HL-60/S4 treated with retinoic acid at 250 ng/mL for 4 days and 3 days (cell line): Measurements from ENCODE around the gene CDK6.

Source experiments
- in situ Hi-C: fragments of 300-500 bp; cut with MboI; formaldehyde crosslinking; loops from 2 replicates; pipeline ENCODE4 v1.7.0; 2022; ENCODE audit warnings: low sequenced_read_pairs

CDK6 gene

DNA sequence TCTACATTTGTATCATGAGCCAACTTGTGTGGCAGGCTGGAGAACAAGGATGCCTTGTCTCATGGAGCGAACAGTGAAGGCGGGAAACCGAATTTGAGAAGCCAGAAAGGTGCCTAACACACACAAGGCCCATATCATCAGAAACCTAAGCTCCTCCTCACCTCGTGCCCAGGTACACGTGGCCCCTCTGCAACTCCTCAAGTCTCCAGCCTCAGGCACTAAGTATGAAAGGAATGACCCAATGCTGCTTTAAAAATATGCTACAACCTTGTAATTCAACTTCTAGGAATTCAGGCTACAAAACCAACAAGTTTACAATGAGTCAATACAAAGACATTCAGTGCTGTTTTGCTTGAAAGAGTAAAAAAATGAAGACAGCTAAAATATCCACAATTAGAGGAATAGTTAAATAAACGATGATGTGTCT is 95.7 kb downstream of the CDK6 start:
- in situ Hi-C loops: no loop called here

DNA sequence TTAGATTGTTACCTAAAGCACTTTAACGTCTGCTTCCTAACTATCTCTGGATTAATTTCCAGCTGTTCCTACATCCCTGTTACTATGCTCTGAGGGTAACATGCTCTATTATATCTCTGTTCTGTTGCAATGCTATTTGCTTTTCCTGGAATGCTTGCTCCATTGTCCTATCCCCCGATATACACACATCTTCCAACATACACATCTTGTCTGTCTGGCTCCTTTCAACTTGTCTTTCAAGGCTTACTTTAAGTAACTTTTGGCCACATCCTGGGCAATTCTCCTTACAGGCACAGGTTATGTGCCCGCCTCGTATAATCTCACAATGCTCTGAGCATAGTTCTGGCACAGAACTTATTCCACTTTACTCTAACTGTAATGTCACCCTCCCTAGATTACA is 96.2 kb downstream of the CDK6 start:
- in situ Hi-C loops: no loop called here

GRCh38 chr7:92739091-92739490 is 97.3 kb downstream of the CDK6 start:
- in situ Hi-C loops: no loop called here

DNA sequence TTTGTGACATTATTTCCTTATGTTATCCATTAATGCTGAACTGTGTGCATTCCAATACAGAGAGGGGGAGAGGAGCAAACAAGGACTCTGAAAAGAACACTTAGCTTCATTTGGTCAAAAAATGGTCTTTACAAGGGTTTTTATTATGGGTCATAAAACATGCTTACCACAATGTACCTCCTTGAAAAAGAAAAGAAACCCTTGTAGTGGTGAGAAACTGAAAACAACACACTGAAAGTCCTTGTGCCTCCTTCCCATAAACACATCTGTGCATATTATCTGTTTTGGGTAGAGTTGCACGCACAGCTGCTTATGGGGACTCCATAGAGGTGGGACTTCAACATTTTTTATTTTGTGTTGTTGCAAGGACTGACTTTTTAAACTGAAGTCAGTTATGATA is 98.7 kb downstream of the CDK6 start:
- in situ Hi-C loops: no loop called here

DNA sequence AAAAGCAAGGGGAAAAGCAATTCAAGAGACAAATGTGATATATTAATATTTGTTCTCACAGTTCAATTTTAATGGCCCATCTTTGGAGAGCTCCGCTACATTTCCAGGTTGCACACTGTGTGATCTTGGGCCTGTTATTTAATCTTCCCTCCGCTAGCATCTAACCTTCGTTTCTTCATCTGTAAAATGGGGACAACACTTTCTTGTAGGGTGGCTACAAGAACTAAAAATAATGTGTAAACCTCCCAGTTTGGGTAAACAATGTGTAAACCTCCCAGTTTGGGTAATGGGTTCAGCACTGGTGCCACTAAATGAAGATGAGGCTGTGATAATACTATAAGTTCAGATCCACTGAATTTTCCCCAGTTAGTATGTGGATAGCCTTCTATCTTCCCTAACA is 99.5 kb downstream of the CDK6 start:
- in situ Hi-C loops: no loop called here

DNA sequence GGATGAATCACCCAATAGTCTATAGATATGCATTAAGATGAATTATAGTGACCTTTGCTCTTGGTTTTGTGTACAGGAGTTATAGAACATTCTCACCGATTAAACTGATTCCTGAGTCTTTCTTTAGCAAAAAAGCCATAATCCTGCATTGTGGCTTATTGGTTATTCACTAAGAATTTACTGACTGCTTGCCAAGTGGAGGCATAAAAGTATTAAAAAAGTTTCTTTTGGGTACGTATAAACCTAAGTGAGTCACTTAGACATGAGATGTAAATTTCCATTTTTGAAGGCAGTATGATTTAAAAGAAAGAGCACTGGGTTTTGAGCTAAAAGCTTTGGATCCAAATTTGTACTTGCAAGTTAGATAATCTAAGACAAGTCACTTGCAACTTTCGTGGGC is 100.7 kb downstream of the CDK6 start:
- in situ Hi-C loops: no loop called here

GRCh38 chr7:92732316-92733036 is 103.9 kb downstream of the CDK6 start:
- in situ Hi-C loops: no loop called here

DNA sequence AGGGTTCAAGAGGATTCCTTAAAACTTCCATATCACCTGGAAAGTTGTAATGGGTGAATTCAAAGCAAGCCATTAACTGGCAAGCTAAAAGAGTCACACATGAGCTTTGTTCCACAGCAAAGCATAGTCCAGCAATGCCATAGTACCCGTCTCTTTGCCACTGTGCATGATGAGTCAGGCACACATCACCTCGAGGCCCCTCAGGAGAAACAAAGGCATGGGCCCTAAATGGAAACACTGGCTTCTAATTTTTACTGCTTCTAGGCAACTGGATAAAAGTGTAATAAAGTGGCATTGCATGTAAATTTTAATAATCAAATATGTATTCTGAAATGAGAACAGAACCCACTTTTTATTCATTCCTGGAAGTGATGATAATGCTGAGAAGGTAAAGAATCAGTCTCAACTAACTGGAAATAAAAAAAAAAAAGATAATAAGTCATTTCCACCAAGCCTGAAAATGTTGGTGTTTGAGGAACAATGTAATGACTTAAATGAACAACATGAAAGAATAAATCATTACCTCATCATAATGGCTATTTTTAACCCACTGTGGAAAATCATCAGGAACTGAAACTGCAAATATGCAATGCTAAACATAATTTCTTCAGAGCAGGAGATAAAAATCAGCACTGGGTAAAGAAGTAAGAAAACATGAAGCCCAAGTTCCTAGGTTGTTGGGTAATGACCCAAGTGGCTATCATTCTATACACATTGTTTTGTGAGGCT is 104.9 kb downstream of the CDK6 start:
- in situ Hi-C loops: no loop called here

- in situ Hi-C loops: no loop called here
Measured at GRCh38 chr7:92730808-92731207, 105.6 kb downstream of the CDK6 start.

GRCh38 chr7:92729751-92730150 is 106.6 kb downstream of the CDK6 start:
- in situ Hi-C loops: no loop called here

DNA sequence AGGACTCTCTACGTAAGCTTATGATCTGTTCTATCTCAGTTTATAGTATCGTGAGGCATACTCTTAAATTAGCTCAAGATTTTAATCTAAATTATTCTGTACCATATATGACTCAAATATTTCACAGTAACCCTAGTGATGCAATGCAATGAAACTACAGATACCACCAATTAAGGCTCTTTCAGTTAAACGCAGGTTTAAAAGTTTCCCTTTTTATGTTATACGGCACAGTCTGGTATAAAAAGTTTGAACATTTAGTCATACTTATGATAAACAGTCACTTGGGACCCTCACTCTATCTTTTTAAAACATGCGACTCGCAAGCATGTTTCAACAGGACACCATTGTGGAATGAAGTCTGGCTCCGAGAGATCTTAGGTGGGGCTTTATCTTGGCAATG is 107.2 kb downstream of the CDK6 start:
- in situ Hi-C loops: no loop called here

DNA sequence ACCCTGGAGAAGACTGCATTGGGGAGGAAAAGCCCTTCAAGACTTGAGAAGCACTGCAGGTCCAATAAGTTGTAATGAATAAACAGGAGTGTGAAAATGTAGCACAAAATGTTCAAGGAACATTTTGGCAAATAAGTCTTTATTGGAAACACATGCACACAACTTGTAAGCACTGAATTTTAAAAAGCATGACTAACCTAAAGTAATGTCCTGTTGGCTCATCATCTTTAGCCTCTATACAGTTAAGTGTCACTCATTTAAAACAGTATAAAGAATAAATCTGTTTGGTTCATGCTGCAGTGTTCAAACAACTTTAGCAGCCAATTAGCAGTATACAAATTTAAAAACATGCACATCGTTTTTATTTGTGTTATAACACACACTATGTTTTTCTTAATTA is 108.6 kb downstream of the CDK6 start:
- in situ Hi-C loops: no loop called here

DNA sequence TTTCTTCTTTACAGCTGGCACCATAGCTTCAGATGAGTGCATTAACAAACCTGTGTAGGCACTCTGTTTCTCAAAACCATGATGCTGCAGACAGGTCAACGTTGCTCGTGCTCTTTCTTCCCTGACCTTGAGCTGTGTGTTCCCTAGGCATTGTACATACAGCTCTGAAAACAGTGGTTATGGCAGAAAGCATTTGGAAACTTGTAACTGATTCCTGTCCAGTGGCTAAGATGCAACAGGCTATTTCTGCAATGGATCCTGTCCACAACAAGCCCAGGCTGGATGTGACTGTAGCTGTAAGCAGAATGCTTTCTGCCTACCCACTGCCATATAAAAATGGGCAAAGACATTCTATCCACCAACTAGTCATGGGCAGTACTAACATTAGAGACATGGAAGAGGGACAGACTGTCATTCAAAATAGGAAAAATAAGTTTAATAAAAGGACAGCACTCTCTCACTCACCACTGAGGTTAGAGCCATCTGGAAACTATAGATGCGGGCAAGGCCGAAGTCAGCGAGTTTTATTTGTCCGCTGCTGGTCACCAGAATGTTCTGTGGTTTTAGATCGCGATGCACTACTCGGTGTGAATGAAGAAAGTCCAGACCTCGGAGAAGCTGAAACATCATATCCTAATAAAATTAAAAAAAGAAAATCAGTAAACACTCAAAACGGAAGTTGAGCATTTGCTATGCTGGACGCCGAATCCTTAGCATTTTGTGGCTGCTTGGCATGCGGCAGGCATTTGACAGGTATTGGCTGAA is 111.0 kb downstream of the CDK6 start:
- in situ Hi-C loops: no loop called here

DNA sequence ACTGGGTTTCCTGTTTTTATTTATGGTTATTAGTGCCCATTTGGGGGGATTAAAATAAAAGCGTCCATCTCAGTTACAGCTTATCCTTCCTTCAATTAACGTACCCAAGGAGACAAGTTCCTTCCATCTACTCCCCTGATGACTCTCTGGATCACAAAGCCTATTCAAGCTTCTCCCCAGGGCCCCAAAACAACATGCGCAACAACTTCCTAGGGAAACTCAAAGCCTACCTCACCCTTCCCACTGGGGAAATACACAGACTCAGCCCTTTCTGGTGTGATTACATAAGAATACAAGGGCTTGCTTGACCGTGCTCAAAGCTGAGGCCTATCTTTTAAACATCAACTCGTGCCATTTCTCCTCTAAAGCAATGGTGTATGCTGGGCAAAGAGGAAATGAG is 112.4 kb downstream of the CDK6 start:
- in situ Hi-C loops: no loop called here

GRCh38 chr7:92723205-92723604 is 113.2 kb downstream of the CDK6 start:
- in situ Hi-C loops: no loop called here

DNA sequence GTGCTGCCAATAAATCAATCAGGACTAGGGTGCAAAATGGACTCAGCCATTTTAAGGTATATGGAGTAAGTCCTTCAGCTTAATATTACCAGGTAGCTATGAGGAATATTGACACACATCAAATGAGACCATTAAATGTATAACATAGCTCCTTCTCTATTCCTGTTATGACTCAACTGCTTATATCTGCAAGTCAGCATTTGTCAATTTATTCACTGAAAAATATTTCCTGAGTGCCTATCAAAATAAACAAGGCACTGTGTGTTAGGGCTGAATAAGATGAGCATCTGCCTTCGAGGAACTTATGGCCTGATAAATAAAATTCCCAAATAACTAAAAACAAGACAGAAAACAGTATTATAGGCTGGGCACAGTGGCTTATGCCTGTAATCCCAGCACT is 113.8 kb downstream of the CDK6 start:
- in situ Hi-C loops: no loop called here

DNA sequence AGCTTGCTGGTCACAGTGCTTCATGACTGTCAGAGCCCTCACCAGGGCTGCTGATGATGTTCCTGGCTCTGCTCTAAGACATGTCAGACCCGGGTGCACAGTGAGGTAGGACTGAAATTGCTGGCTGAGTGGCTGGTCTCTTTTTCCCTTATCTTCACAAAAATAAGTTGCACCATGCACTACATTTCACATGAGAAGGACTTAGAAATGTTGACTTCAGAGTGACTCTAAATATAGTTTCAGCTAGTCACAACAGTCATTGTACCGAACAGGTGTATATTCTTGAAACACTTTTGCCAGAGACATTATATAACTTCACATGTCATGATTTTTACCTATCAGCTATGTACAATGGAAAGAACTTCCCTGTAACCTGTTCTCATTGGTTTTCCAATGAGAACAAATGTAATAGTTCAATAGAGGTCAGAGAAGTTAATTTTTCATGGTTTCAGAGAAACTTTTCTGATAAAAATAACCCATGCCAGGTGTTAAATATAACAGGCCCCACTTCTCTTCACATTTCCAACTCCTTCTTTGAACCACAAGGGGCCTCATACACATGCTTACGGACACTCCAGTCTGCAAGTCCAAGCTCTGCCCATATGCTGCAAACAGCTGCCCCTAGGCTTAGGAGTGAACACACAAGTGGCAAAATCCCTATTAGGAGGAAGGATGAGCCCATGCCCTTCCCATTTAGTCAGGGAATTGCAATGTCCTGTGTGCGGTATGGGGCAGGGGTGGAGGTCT is 115.6 kb downstream of the CDK6 start:
- in situ Hi-C loops: no loop called here

DNA sequence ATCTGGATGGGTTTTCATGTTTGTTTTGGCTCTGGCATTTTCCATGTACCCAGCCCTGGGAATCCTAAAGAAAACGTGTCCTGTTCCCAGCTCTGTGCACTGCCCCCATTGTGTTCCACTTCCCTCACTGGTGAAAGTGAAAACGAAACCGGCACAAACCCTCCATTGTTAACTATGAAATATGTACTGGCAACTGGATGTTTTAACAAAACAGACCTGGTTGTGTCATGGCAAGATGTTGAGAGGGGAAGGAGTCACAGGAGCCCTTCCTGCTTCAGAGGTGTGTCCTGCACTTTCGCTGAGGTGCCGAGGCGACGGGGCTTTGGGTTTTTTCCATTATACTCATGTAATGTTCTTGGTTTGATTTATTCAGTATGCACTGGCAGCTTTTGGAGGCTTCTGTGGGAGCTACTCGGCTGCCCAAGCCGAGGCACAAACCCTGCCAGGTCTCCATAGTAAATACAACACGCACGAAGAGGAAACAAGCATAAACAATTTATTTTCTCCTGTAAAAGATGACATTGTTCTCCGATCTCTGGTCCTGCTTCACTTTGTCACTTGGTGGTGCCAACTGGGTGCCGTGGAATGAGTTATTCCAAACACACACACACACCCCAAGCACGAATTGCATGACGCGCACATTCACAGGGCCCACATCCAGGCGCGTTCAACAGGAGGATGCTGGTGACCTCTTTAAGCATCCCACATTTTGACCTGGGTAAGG is 118.2 kb downstream of the CDK6 start:
- in situ Hi-C loops: no loop called here

DNA sequence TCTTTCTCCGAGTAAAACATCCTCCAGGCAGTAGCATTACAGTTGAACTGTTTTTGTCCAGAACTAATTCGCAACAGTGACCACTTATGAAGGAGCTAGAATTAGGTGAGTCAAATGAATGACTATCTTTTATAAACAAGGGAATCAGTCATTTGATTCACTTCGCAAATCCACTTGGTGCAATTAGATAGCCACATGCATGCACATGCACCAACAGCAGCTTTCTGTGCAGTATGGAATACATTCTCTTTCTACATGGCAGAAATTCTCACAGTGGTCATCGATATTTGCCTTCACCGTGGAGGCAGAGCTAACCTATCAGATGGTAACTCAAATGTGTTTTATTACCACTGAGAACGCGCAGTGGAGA is 118.8 kb downstream of the CDK6 start:
- in situ Hi-C loops: no loop called here

- in situ Hi-C loops: no loop called here
Measured at GRCh38 chr7:92716825-92717580, 119.4 kb downstream of the CDK6 start.
